Superior temporal gyrus (tissue), 1 donor: ENCODE measurements around the gene CYP4F22.

Experiments
- DNase-seq: peaks from one replicate; pipeline ENCODE4 v3.0.0-alpha.2; 2016; ENCODE audit errors: extremely low spot score

CYP4F22 gene

GRCh38 chr19:15534957-15535864 lies 26.9 kb downstream of the CYP4F22 start:
- DNase-seq: no peak

- DNase-seq: no peak
Measured at GRCh38 chr19:15536350-15536749, 28.0 kb downstream of the CYP4F22 start.

- no peak for DNase-seq
Measured at GRCh38 chr19:15538774-15539173, 30.4 kb downstream of the CYP4F22 start.

- DNase-seq: no peak
Measured at GRCh38 chr19:15539638-15540037, 31.3 kb downstream of the CYP4F22 start.

GRCh38 chr19:15540435-15540834 lies 32.1 kb downstream of the CYP4F22 start:
- DNase-seq: no peak

GRCh38 chr19:15544283-15544682 lies 36.0 kb downstream of the CYP4F22 start:
- DNase-seq: no peak

- no peak for DNase-seq
Measured at GRCh38 chr19:15544970-15545369, 36.6 kb downstream of the CYP4F22 start.

GRCh38 chr19:15548648-15549047 lies 40.3 kb downstream of the CYP4F22 start:
- DNase-seq: no peak

- no peak for DNase-seq
Measured at GRCh38 chr19:15549581-15549980, 41.3 kb downstream of the CYP4F22 start.

GRCh38 chr19:15550273-15550672 lies 41.9 kb downstream of the CYP4F22 start:
- no peak for DNase-seq

GRCh38 chr19:15550929-15551292 lies 42.6 kb downstream of the CYP4F22 start:
- no peak for DNase-seq

- no peak for DNase-seq
Measured at GRCh38 chr19:15551293-15552004, 43.1 kb downstream of the CYP4F22 start.

- DNase-seq: no peak
Measured at GRCh38 chr19:15555021-15555420, 46.7 kb downstream of the CYP4F22 start.

GRCh38 chr19:15555759-15556633 lies 47.7 kb downstream of the CYP4F22 start:
- DNase-seq: peak; percentile 91

- DNase-seq: no peak
Measured at GRCh38 chr19:15556634-15557181, 48.4 kb downstream of the CYP4F22 start.

GRCh38 chr19:15557223-15557622 lies 48.9 kb downstream of the CYP4F22 start:
- DNase-seq: no peak

GRCh38 chr19:15562145-15562544 lies 53.8 kb downstream of the CYP4F22 start:
- DNase-seq: no peak

GRCh38 chr19:15562861-15563260 lies 54.5 kb downstream of the CYP4F22 start:
- DNase-seq: no peak

- no peak for DNase-seq
Measured at GRCh38 chr19:15563325-15563794, 55.0 kb downstream of the CYP4F22 start.

- DNase-seq: no peak
Measured at GRCh38 chr19:15563931-15564330, 55.6 kb downstream of the CYP4F22 start.

GRCh38 chr19:15564534-15565168 lies 56.3 kb downstream of the CYP4F22 start:
- no peak for DNase-seq
